Bone marrow (tissue), 2 donors: ENCODE measurements around the gene DDA1.
"Not testable (repeated sequence)": the region's sequence is repeated elsewhere in the genome, so short reads cannot be mapped to it uniquely, and the experiment has no call there.

Experiments
- DNase-seq, 2 donors: peaks; one replicate each; lab custom pipeline; 2025; lab: John Stamatoyannopoulos, UW

DDA1 gene

DNA sequence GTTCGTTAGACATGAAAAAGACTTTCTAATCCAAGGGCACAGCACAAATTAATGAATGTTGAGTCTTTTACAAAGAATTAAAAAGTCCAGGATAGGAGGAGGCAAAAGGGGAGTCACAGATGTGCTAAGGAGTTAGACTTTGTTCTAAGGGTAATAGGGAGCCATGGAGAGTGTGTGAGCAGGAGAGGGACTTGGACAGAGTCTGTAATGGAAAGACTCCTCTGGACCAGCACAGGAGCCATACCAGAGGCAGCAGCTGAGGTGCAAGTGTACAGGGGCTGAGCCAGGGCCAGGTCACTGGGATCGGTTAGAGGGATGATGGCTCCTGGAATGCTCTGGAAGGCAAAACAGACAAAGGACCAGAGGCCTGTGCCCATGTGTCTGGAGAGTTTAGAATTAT, 38.5 kb downstream of the DDA1 start:
- no peak for DNase-seq

DNA sequence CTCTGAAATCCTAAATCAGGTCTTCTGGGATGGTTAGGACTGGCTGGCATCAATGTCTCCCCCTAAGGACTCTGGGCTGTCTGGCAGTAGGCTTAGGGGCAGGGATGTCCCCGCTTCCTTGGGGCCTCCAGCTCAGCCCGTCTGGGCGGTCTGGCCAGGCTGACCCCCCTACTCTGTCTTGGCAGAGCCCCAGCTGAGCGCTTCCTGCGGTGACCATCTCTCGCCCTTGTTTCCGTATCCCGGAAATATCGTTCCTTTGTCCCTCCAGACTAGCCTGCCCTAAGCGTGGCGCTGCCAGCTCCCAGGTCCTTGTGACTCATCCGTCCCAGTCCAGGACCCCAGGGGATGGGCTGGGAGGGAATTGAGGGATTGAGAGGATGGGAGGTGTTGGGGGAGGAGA, 39.3 kb downstream of the DDA1 start:
- DNase-seq, result no peak

DNA sequence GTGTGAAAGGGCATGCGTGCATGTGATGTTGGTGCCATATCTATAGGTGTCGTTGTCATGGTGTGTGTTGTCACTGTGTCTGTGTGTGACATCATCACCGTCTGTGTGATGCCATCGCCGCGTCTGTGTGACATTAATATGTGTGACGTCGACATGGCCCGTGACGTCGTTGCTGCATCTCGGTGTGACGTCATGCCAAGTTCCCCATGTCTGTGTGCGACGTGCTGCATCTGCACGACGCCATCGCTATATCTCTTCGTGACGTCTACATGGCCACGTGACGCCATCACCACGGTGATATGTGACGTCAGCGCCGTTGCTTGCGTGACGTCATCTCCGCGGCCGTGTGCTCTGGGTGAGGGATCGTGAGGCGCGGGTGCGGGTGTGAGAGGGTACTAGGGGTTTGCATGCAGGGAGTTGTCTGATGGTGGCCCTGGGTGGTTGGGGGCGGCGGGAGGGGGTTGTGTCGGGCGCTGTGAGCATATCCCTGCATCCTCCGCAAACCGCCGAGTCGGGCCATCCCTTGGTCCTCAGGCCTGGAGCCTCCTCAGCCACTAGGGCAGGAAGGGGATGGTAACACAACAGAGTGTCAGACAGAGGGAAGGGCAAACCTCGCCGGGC, 42.6 kb downstream of the DDA1 start:
- DNase-seq, result no peak

DNA sequence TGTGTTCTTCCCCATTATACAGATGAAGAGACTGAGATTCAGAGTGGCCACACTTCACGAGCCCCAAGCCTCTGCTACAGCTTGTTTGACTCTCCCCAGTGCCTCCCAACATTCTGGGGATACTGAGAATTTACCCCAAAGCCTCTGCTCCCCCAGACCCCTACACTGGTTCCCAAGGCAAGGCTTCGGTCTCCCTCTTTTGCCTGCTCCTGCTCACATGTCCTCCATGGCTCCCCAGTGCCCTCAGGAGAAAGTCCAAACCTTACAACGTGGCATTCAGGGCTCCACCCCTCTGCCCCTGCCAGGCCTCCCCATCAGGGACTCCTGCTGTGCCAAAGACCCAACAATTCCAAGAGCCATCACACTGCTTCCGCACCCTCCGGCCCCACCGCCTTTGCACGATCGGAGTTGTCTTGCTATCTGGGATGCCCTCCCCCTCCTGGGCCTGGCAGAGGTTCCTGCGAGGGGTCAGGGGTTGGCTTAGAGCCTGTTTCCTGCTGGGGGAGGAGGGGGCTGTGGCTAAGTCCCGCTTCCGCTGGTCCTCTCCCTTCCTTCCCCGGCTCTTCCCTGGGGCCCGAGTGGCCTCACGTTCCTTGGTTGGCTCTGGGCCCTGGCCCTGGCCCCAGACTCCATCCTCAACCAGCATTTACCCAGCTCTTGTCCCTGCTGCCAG, 43.4 kb downstream of the DDA1 start:
- DNase-seq, result no peak

DNA sequence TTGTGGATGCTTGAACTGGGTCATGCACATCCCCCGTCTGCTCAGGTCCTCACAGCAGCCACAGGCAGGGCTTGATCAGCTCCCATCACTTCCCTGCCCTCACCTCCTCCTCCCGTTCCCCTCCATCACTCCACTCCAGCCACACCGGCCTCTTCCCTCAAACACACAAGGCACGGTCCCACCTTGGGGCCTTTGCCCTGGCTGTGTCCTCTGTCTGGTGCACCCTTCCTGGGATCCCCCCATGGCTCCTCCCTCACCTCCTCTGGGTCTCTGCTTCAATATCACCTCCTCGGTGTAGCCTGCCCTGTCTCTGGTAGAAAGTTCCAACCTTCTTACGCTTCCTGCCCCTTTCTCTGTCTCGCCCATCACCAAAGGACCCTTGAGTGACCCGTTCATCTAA, 44.0 kb downstream of the DDA1 start:
- no peak for DNase-seq

DNA sequence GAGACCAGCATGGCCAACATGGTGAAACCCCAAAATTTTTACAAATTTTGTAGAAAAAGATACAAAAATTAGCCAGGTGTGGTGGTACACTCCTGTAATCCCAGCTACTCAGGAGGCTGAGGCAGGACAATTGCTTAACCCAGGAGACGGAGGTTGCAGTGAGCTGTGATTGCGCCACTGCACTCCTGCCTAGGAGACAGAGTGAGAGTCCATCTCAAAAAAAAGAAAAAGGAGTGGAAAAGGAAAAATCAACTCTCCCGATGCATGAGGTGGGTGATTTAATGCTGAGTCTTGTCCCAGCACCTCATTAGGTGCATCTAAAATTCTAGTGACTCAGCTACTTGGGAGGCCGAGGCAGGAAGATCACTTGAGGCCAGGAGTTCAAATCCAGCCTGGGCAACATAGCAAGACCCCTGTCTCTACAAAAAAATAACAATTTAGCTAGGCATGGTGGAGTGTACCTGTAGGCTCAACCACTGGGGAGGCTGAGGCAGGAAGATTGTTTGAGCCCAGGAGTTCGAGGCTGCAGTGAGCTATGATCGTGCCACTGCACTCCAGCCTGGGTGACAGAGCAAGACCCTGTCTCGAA, 47.8 kb downstream of the DDA1 start:
- DNase-seq, result no peak

DNA sequence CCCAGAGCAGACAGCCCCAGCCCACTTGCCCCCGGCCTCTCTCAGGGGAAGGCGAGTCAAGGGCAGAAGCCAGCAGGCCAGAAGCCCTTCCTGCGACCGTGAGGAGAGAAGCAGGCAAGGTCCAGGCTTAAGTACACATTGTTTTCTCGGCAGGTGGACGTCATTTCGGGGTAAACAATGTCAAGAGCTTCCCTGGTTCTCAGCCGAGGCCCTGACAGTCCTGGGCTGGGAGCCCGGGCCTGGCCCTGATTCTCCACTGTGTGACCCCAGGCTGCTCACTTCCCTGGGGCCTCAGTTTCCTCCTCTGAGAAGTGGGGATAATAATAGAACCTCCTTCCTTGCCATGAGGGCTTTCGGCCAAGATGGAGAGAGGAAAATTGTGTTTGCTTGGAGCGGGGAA, 48.4 kb downstream of the DDA1 start:
- no peak for DNase-seq

DNA sequence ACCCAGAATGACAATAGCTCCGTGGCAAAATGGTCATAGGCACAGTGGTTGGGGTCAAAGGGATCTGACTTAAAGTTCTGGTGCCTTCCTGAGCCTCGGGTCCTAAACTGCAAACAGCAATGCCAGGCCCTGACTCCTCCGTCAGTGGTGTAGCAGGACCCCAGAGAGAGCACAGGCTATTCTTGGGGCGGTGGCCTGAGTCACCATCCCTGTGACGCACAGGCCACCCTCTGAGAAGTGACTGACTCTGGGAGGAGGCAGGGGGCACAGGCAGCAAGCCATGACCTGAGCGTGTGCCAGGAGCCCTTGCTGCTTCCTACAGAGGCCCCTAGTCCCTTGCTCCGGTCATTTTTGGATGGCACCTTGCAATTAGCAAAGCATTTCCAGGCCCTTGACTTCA, 49.0 kb downstream of the DDA1 start:
- no peak for DNase-seq

GRCh38 chr19:17359905-17360800, 50.8 kb downstream of the DDA1 start:
- DNase-seq, result no peak

GRCh38 chr19:17363852-17364605, 54.7 kb downstream of the DDA1 start:
- not testable (repeated sequence) for DNase-seq

DNA sequence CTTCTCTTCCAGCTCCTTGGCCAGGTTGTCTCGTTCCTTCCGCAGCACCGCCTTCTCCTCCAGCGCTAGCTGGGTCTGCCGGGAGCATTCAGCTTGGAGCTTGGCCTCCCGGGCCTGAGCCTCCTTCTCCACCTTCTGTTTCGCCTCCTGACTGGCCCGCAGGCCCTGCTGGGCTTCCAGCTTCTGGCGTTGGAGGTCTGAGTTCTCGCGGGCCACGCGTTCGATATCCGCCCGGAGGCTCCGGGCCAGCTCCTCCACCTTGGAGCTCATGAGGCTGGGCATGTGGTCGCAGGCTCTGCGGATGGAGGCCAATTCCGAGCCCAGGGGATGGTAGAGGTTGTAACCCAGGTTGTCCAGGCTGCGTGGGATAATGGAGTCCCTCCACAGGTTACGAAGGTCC, 56.0 kb downstream of the DDA1 start:
- DNase-seq, result no peak

- DNase-seq, result peak; percentile 4 to 30
Observed at GRCh38 chr19:17370026-17370587, 60.7 kb downstream of the DDA1 start.
